GM19397 (cell line): ENCODE data around the gene AXDND1.
"Not testable (repeated sequence)": the region's sequence is repeated elsewhere in the genome, so short reads cannot be mapped to it uniquely, and the experiment has no call there.

Experiments
- ATAC-seq: cut with Tn5 transposase; IDR thresholded peaks from one replicate; pipeline ENCODE4 v1.9.1; 2021; ENCODE audit warnings: mild to moderate bottlenecking, moderate library complexity; ENCODE audit not compliant: unreplicated experiment

AXDND1 gene

GRCh38 chr1:179448437-179449149, 82.8 kb downstream of the AXDND1 start:
- no peak for ATAC-seq

- not testable (repeated sequence) for ATAC-seq
Observed at GRCh38 chr1:179459606-179460206, 93.9 kb downstream of the AXDND1 start.

DNA sequence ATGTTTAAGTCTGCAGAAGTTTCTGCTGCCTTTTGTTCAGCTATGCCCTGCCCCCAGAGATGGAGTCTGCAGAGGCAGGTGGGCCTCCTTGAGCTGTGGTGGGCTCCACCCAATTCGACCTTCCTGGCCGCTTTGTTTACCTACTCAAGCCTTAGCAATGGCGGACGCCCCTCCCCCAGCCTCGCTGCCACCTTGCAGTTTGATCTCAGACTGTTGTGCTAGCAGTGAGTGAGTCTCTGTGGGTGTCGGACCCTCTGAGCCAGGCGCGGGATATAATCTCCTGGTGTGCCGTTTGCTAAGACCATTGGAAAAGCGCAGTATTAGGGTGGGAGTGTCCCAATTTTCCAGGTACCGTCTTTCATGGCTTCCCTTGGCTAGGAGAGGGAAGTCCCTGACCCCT, 99.9 kb downstream of the AXDND1 start:
- not testable (repeated sequence) for ATAC-seq

GRCh38 chr1:179474713-179475112, 108.9 kb downstream of the AXDND1 start:
- ATAC-seq: no peak

GRCh38 chr1:179476484-179476883, 110.7 kb downstream of the AXDND1 start:
- ATAC-seq: no peak

DNA sequence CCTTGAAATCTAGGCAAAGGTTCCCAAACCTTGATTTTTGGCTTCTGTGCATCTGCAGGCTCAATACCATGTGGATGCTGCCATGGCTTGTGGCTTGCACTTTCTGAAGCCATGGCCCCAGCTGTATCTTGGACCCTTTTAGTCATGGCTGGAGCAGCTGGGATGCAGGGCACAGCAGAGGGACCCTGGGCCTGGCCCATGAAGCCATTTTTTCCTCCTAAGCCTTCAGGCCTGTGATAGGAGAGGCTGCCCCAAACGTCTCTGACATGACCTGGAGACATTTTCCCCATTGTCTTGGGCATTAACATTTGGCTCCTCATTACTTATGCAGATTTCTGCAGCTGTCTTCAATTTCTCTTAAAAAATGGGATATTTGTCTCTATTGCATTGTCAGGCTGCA, 112.6 kb downstream of the AXDND1 start:
- no peak for ATAC-seq

DNA sequence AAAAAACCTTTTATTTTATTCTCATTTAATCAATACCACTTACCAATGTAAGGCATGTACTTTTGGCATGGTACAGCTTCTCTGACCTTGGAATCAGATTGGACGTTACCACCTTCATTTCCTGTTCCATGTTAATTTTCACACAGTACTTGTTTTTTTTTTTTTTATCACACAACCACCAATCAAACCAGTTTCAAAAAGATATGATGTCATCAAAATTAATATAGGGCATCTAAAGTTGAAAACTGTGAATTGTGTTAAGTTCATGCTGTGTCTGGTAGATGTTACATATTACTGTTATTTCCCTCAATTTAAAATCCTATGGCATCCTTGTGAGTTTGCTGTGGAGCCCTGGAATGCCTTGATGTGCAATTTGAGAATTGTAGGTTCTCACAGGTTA, 124.8 kb downstream of the AXDND1 start:
- ATAC-seq: no peak

DNA sequence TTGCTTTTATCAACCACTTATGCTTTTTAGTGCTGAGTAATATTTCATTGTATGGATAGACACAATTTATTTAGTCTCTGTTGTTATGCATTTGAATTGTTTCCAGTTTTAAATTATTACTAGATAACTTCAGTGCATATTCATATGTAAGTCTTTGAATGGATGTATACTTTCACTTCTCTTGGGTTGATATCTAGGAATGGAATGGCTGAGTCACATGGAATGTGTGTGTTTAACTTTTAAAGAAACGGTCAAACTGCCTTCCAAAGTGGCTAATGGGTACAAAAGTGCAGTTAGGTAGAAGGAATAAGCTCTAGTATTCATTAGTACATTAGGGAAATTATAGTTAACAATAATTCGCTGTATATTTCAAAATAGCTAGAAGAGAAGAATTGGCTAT, 127.6 kb downstream of the AXDND1 start:
- no peak for ATAC-seq

GRCh38 chr1:179506199-179506598, 140.4 kb downstream of the AXDND1 start:
- no peak for ATAC-seq

DNA sequence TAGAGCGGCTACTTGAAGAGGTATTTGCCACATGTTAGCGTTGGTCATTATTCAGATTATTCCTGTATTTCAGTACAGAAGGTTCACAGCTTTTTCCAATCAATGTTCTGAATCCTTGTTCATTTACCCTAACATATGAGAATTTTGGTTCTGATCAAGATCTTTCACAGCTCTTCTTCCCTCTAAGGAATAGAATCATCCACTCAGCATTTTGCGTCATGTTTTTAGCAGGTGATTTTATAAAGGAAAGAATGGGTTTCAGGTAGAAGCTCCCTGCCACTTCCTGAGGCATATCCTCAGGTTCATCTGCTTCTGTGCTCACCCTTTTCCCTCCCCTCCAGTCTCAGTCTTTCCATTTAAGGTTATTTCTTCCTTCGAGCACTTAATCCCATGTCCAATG, 143.6 kb downstream of the AXDND1 start:
- ATAC-seq: no peak

GRCh38 chr1:179510038-179510437, 144.3 kb downstream of the AXDND1 start:
- no peak for ATAC-seq

- ATAC-seq: no peak
Observed at GRCh38 chr1:179516976-179517705, 151.4 kb downstream of the AXDND1 start.

- ATAC-seq: not testable (repeated sequence)
Observed at GRCh38 chr1:179518544-179518943, 152.8 kb downstream of the AXDND1 start.

GRCh38 chr1:179529482-179530195, 163.9 kb downstream of the AXDND1 start:
- no peak for ATAC-seq

GRCh38 chr1:179530352-179530751, 164.6 kb downstream of the AXDND1 start:
- ATAC-seq: no peak

DNA sequence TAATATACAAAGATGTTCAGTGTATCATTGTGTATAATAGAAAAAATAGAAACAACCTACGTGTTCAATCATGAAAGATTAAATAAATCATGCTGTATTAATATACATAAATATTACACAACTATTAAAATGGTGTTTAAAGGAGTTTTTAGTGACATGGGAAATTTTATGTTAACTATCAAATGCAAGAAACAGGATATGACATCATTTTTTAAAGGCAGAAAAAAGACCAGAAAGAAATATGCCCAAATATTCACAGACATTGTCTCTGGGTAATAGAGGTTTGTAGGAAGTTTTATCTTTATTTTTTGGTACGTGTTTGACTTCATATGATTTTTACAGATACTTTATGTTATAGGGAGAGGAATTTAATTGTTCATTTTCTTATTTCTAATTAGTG, 176.0 kb downstream of the AXDND1 start:
- no peak for ATAC-seq

DNA sequence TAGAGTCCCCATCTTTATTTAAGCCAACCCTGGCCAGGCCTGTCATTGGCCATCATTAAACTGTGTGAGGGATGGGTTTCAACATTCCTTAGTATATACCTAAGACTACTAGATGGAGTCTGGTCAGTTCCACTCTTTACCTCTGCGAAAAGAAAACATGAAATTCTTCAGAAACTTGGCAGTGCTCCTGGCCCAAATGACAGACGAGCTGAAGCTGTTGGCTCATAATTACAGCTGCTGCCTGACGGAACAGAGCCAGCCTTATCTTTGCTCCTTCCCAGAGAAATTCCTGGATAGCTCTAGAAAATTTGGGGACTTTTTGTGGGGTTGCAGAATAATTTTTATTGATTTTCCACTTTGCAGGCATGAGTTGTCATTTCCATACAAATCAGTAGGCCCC, 179.6 kb downstream of the AXDND1 start:
- no peak for ATAC-seq

DNA sequence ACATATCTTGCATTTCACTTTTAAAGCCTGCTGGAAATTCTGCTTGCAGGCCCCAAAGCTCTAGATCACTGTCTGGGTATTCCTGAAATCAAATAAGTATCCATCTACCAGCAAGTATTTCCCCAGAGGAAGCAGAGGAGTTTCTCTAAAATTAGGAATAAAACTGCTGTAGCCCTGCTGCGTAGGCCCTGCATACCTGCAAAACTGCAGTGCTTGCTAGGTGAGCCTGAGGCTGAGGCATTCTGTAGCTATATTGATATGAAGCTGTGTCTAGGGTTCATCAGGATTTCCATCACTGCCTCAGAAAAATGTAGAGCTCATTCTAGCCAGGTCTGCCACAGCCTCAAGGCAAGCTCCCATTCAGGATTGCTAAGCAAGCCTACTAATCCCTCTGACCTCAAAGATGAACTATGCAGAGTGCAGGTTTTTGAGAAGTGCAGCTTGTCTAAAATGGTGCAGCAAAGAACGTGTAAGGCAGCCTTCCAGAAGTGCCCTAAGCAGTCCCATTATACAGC, 181.3 kb downstream of the AXDND1 start:
- no peak for ATAC-seq

DNA sequence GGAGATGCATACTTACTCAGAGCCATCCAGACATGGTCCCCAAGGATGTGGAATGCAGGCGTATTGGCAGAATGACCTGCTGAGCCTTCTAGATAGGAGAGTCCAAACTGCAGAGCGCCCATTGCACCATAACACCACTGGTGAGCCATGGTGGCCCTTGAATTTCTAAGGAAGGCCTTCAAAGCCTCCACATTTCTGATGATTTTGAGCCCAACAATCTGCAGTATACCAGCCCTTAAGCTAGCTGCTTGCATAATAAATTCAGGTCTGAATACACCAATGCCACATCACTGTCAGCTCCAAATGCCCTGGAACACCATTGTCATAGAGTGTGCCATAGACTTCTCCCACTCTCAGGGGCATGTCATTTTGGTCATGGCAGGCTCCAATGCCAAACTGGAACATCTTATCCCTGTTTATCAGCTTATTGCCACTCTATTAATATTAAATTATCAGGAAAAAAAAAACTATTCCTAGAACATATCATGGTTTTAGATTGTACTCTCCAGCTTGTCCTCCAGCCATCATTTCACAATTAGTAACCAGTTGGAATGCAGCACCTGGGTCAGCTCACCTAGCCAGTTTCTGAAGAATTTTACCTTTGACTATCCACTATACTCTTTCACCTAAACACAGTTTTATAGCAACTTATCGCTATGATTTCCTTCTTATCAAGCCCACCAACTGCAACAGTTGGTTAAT, 183.0 kb downstream of the AXDND1 start:
- no peak for ATAC-seq

DNA sequence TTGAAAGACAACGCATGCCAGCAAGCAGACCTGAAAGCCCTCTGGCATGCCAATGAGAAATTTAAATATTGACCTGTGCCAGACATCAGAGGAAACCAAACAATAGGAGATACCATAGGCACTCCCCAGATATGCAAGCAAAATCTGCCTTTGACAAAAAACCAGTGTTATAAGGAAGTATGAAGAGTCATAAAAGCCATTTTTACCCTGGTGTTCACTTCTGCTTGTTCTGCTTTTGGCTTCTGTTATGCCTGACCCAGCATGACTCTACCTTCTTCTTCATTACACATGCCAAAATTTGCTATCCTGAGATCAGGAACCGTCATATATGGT, 183.6 kb downstream of the AXDND1 start:
- ATAC-seq: no peak
